Esophagus squamous epithelium (tissue), 5 donors: Measurements from ENCODE around the gene S100A9. TPM values are rescaled to one million over a fixed set of nuclear protein-coding genes. Genes with fewer than 3 reads are reported as not detected.

Experiments
- DNase-seq: peaks from one replicate; lab custom pipeline; 2025; lab: John Stamatoyannopoulos, UW
- H3K27ac ChIP-seq, 4 donors: fragments of 200-600 bp; sonication (generic); one replicate each; pipeline ENCODE4 v1.5.1; 2016 to 2019; ENCODE audit warnings: mild to moderate bottlenecking in 1 of 4
- H3K27me3 ChIP-seq, 4 donors: fragments of 200-600 bp; sonication (generic); 1 replicate in 3 of 4; 2 replicates in 1 of 4; pipeline versions ENCODE4 v1.5.1 to v1.6.0; 2017 to 2021; ENCODE audit warnings: antibody characterized with exemption in 1 of 4
- H3K36me3 ChIP-seq, 3 donors: fragments of 200-600 bp; sonication (generic); one replicate each; pipeline ENCODE4 v1.5.1; 2016 to 2019
- H3K4me1 ChIP-seq, 3 donors: fragments of 200-600 bp; sonication (generic); one replicate each; pipeline ENCODE4 v1.5.1; 2017 to 2019
- H3K4me3 ChIP-seq, 4 donors: fragments of 200-600 bp; sonication (generic); 1 replicate in 3 of 4; 2 replicates in 1 of 4; pipeline ENCODE4 v1.5.1; 2016 to 2019; ENCODE audit warnings: mild to moderate bottlenecking in 2 of 4, moderate library complexity in 1 of 4
- H3K9me3 ChIP-seq, 3 donors: fragments of 200-600 bp; sonication (generic); one replicate each; pipeline ENCODE4 v1.5.1; 2016 to 2019
- POLR2A ChIP-seq, 4 donors: fragments of 450-650 bp; IDR thresholded peaks; one replicate each; pipeline ENCODE4 v1.6.1; 2017; ENCODE audit warnings: antibody characterized with exemption in 4 of 4, mild to moderate bottlenecking in 4 of 4, moderate library complexity in 3 of 4
- WGBS, 2 donors: methylation state at CpG; one replicate each; pipeline ENCODE4 v1.1.5; 2018; 5-methylcytosine and 5-hydroxymethylcytosine counted together
- intact Hi-C: fragments of 100-400 bp; cut with DNase I; formaldehyde crosslinking; loops from one replicate; pipeline ENCODE4 v1.15.0; 2022
- total RNA-seq, 4 donors: library from RNA; depleted of rRNA; stranded (reverse); fragments of >200 nt; gene quantifications; one replicate each; pipeline ENCODE4 v1.1.0, GENCODE V29; 2016
- TF ChIP-seq, protein P1 (sequence below), 6 experiments: fragments of 450-650 bp in 4 of 6; fragments of 200-600 bp in 2 of 6; sonication (generic) in 2 of 6; IDR thresholded peaks; one replicate each; pipeline ENCODE4 v1.5.1; 2016 to 2019; ENCODE audit warnings: antibody characterized with exemption in 6 of 6, mild to moderate bottlenecking in 4 of 6, moderate library complexity in 4 of 6
- donor health status: DM: yes; HTN: yes; CAD: no.

The S100A9 gene
- total RNA-seq, 4 donors from 2014 or later = 15,145 to 90,256 (median 57,331) TPM

DNA sequence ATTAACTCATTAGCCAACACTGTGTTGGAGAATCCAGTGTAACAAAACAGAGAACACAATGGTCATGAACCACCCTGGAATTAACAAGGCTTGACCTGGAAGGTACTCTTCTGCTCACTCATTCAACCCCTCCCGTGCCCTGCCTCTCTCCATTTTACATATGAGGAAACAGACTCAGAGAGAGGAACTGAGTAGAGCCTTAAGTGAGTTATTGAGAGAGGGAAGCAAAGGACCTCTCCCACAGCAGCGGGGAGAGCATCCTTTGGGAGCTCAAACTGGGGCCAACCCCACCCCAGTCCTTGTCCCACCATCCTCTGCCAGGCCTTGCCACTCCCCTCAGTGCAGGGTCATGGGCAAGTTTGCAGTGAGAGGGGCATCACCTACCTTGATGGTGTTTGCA lies 16.4 kb downstream of the S100A9 start:
- Histone ChIP-seq H3K36me3 (no peaks in the 10 kb centered on the region), H3K4me1 (peaks cover 18 to 94% (median 32%) of the 10 kb centered on the region in 3 donors), H3K4me3 (no peak overlapping the region), H3K27me3 (peaks cover 0 to 3% (median 0%) of the 10 kb centered on the region in 4 donors), H3K27ac (peak overlapping the region; percentile 61 to 85 (median 70)), H3K9me3 (no peaks in the 10 kb centered on the region)
- WGBS, 2 donors = 58 to 70% methylated on average over 2 of the region's 2 CpGs
- TF ChIP-seq POLR2A (IDR thresholded peaks at IDR 0.05) = no peak
- TF ChIP-seq, protein P1, sequence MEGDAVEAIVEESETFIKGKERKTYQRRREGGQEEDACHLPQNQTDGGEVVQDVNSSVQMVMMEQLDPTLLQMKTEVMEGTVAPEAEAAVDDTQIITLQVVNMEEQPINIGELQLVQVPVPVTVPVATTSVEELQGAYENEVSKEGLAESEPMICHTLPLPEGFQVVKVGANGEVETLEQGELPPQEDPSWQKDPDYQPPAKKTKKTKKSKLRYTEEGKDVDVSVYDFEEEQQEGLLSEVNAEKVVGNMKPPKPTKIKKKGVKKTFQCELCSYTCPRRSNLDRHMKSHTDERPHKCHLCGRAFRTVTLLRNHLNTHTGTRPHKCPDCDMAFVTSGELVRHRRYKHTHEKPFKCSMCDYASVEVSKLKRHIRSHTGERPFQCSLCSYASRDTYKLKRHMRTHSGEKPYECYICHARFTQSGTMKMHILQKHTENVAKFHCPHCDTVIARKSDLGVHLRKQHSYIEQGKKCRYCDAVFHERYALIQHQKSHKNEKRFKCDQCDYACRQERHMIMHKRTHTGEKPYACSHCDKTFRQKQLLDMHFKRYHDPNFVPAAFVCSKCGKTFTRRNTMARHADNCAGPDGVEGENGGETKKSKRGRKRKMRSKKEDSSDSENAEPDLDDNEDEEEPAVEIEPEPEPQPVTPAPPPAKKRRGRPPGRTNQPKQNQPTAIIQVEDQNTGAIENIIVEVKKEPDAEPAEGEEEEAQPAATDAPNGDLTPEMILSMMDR (IDR thresholded peaks at IDR 0.05) = no peak
- DNase-seq = no peak
- intact Hi-C loops = no loop called here

- Histone ChIP-seq H3K27ac (peak within 1 kb of the TSS; percentile 62 to 85 (median 78)), H3K9me3 (peaks cover 0 to under 1% (median 0%) of the 10 kb centered on the region in 3 donors), H3K36me3 (no peaks in the 10 kb centered on the region), H3K4me1 (peaks cover 18 to 84% (median 24%) of the 10 kb centered on the region in 3 donors), H3K4me3 (no peak within 1 kb of the TSS), H3K27me3 (peaks cover 0 to 3% (median 0%) of the 10 kb centered on the region in 4 donors)
- TF ChIP-seq, protein P1 (IDR thresholded peaks at IDR 0.05) = no peak
- peak in 1 of 4 donors; percentile 13 for TF ChIP-seq POLR2A (IDR thresholded peaks at IDR 0.05)
- 55 to 60% methylated on average over 1 of the region's 1 CpG for WGBS, 2 donors
- intact Hi-C loops = no loop called here
- no peak for DNase-seq
Measured at GRCh38 chr1:153375511-153375910, 17.9 kb downstream of the S100A9 start, which contains the start of gene S100A12. TSS of gene S100A12 (minus strand) at chr1:153375621. CDS start at chr1:153374592, 1,029 bp downstream.

DNA sequence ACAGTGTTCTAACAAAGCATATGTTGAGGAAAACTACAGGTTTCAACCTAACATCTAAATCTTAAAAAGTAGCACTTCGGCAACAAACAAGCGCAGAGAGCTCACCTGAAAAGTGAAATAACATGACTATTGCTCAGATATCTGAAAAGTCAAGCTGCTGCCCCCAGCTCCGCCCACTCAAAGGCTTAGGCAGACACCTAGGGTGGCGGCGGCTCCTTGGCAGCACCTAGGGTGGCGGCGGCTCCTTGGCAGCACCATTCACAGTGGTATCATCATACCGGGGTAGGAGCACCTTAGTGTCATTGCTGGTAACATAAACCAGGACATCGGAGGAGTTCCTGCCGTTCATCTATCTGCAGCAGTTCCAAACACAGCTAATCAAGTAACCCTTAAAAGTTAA lies 21.9 kb downstream of the S100A9 start:
- no peak overlapping the region for H3K4me3 ChIP-seq
- H3K36me3 ChIP-seq = no peaks in the 10 kb centered on the region
- 70 to 75% methylated on average over 7 to 10 of the region's 10 CpGs for WGBS, 2 donors
- peaks cover 15 to 62% (median 23%) of the 10 kb centered on the region in 3 donors for H3K4me1 ChIP-seq
- peaks cover 0 to 18% (median 0%) of the 10 kb centered on the region in 3 donors for H3K9me3 ChIP-seq
- peak overlapping the region in 2 of 4 donors; percentile 8 to 35 for H3K27ac ChIP-seq
- TF ChIP-seq, protein P1 (IDR thresholded peaks at IDR 0.05) = no peak
- TF ChIP-seq POLR2A (IDR thresholded peaks at IDR 0.05) = no peak
- intact Hi-C loops = no loop called here
- peaks cover 0 to 3% (median 0%) of the 10 kb centered on the region in 4 donors for H3K27me3 ChIP-seq
- no peak for DNase-seq

DNA sequence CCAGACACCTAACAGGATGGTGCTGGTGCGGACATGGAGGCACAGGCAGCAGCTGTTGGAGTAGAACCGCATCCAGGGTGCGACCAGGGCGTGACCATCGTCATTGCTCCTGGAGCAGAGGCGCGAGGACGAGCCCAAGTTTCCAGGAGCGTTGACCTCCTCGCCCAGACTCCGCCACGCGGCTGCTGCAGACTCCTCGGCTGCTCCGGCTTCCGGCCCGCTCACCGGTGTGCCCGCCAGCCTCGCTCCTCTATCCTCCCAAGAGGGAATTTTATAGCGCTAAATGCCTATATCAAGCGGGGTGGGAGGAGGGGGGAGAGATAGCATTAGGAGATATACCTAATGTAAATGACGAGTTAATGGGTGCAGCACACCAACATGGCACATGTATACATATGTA lies 23.1 kb downstream of the S100A9 start:
- peaks cover 0 to under 1% (median 0%) of the 10 kb centered on the region in 4 donors for H3K27me3 ChIP-seq
- peaks cover 13 to 62% (median 22%) of the 10 kb centered on the region in 3 donors for H3K4me1 ChIP-seq
- 95 to 96% methylated on average over 13 to 20 of the region's 23 CpGs for WGBS, 2 donors
- no peak overlapping the region for H3K27ac ChIP-seq
- TF ChIP-seq POLR2A (IDR thresholded peaks at IDR 0.05) = no peak
- TF ChIP-seq, protein P1 (IDR thresholded peaks at IDR 0.05) = no peak
- intact Hi-C loops = no loop called here
- no peak for DNase-seq
- H3K36me3 ChIP-seq = no peaks in the 10 kb centered on the region
- H3K4me3 ChIP-seq = no peak overlapping the region
- H3K9me3 ChIP-seq = peaks cover 0 to 18% (median 0%) of the 10 kb centered on the region in 3 donors

DNA sequence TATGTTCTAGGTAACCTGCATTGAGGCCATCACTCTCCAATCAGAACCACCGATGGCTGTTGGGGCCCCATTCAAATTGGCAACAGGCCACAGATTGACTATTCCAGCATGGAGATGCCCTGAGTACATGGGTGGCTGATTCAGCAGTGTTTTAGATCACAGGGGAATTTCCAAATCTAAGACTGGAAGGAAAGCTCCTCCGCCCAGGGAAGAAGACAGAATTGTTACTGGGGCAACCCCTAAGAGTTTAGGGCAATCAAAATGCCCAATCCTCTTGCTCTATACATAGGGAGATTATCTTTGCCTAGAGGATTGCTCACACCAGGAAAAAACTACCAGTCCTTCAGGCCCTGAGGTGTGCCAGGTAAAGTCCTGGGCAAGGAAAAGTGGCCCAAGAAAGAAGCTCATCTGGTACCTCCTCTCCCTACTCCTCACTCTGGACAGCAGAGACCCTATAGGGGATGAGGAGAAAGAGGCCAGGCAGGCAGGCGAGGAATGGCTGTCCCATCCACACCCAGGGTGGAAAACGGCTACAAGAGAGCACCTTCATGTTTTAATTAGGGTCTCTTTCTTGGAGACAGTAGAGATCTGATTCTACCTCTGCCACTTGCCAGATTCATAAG lies 27.4 kb downstream of the S100A9 start:
- intact Hi-C loops = no loop called here
- H3K4me3 ChIP-seq = no peak overlapping the region
- peaks cover 0 to 18% (median 0%) of the 10 kb centered on the region in 3 donors for H3K9me3 ChIP-seq
- 32 to 48% methylated on average over 3 to 4 of the region's 4 CpGs for WGBS, 2 donors
- no peak for DNase-seq
- H3K27ac ChIP-seq = peak overlapping the region; percentile 65 to 90 (median 82)
- H3K27me3 ChIP-seq = no peaks in the 10 kb centered on the region
- TF ChIP-seq, protein P1 (IDR thresholded peaks at IDR 0.05) = no peak
- TF ChIP-seq POLR2A (IDR thresholded peaks at IDR 0.05) = no peak
- no peaks in the 10 kb centered on the region for H3K36me3 ChIP-seq
- peaks cover 18 to 56% (median 21%) of the 10 kb centered on the region in 3 donors for H3K4me1 ChIP-seq
